Liver (tissue), 9 donors: ENCODE results near the gene ZAP70. TPM values are rescaled to one million over a fixed set of nuclear protein-coding genes. Genes with fewer than 3 reads are reported as not detected.

Experiments
- DNase-seq: peaks from one replicate; pipeline ENCODE4 v3.0.0-alpha.2; 2017; ENCODE audit warnings: low spot score
- H3K27ac ChIP-seq, 2 donors: one replicate each; pipeline ENCODE4 v1.7.0; 2013; ENCODE audit warnings: inconsistent platforms in 2 of 2, low read length in 2 of 2, control low read depth in 1 of 2, low read depth in 1 of 2, mild to moderate bottlenecking in 1 of 2
- H3K27me3 ChIP-seq, 4 donors: one replicate each; pipeline versions ENCODE4 v1.6.1 to v1.7.0; 2013; ENCODE audit warnings: low read length in 3 of 4, inconsistent platforms in 1 of 4, mild to moderate bottlenecking in 1 of 4, moderate library complexity in 1 of 4; ENCODE audit not compliant: control insufficient read depth in 4 of 4, insufficient read depth in 4 of 4
- H3K36me3 ChIP-seq, 4 donors: one replicate each; pipeline versions ENCODE4 v1.6.1 to v1.7.0; 2013; ENCODE audit warnings: low read length in 3 of 4, mild to moderate bottlenecking in 3 of 4, low read depth in 1 of 4, moderate library complexity in 1 of 4; ENCODE audit not compliant: control insufficient read depth in 4 of 4, insufficient read depth in 3 of 4
- H3K4me1 ChIP-seq, 4 donors: one replicate each; pipeline versions ENCODE4 v1.6.1 to v1.7.0; 2013; ENCODE audit warnings: low read length in 3 of 4, mild to moderate bottlenecking in 3 of 4, moderate library complexity in 1 of 4; ENCODE audit not compliant: control insufficient read depth in 4 of 4, insufficient read depth in 4 of 4
- H3K4me3 ChIP-seq, 3 donors: one replicate each; pipeline versions ENCODE4 v1.6.1 to v1.7.0; 2013; ENCODE audit warnings: low read length in 3 of 3, control low read depth in 1 of 3, low read depth in 1 of 3, mild to moderate bottlenecking in 1 of 3
- H3K9ac ChIP-seq, 2 donors: one replicate each; pipeline ENCODE4 v1.7.0; 2013; ENCODE audit warnings: low read length in 2 of 2, mild to moderate bottlenecking in 2 of 2, moderate library complexity in 2 of 2, control low read depth in 1 of 2, low read depth in 1 of 2
- H3K9me3 ChIP-seq, 4 donors: one replicate each; pipeline versions ENCODE4 v1.6.1 to v1.7.0; 2013; ENCODE audit warnings: low read length in 3 of 4; ENCODE audit not compliant: control insufficient read depth in 4 of 4
- ATF3 ChIP-seq: IDR thresholded peaks from 2 replicates; pipeline ENCODE4 v1.6.1; 2016; ENCODE audit warnings: antibody characterized with exemption
- EGR1 ChIP-seq, 2 donors: IDR thresholded peaks; 2 replicates each; pipeline ENCODE4 v1.6.1; 2016 to 2018; ENCODE audit warnings: antibody characterized with exemption in 2 of 2, low read depth in 2 of 2
- FOXA1 ChIP-seq: IDR thresholded peaks from 2 replicates; pipeline ENCODE4 v1.6.1; 2016; ENCODE audit warnings: antibody characterized with exemption
- GABPA ChIP-seq, 2 donors: IDR thresholded peaks in 1 of 2; conservative IDR thresholded peaks in 1 of 2; 2 replicates each; pipeline ENCODE4 v1.6.1; 2016; ENCODE audit warnings: antibody characterized with exemption in 2 of 2, mild to moderate bottlenecking in 1 of 2, moderate library complexity in 1 of 2
- HNF4A ChIP-seq, 2 donors: conservative IDR thresholded peaks; 2 replicates each; pipeline ENCODE4 v1.6.1; 2016; ENCODE audit warnings: antibody characterized with exemption in 2 of 2, mild to moderate bottlenecking in 2 of 2
- HNF4G ChIP-seq: IDR thresholded peaks from 2 replicates; pipeline ENCODE4 v1.6.1; 2016; ENCODE audit warnings: antibody characterized with exemption
- JUND ChIP-seq, 2 donors: IDR thresholded peaks; 2 replicates each; pipeline ENCODE4 v1.6.1; 2016; ENCODE audit warnings: antibody characterized with exemption in 2 of 2
- NR2F2 ChIP-seq: IDR thresholded peaks from 2 replicates; pipeline ENCODE4 v1.6.1; 2016; ENCODE audit warnings: antibody characterized with exemption
- RAD21 ChIP-seq, 2 donors: IDR thresholded peaks; 2 replicates each; pipeline ENCODE4 v1.6.1; 2016; ENCODE audit warnings: antibody characterized with exemption in 2 of 2, mild to moderate bottlenecking in 2 of 2
- REST ChIP-seq: IDR thresholded peaks from 2 replicates; pipeline ENCODE4 v1.6.1; 2016; ENCODE audit warnings: antibody characterized with exemption, mild to moderate bottlenecking
- RXRA ChIP-seq, 2 donors: IDR thresholded peaks; 2 replicates each; pipeline ENCODE4 v1.6.1; 2017 to 2018; ENCODE audit warnings: antibody characterized with exemption in 2 of 2, mild to moderate bottlenecking in 1 of 2
- SP1 ChIP-seq: IDR thresholded peaks from 2 replicates; pipeline ENCODE4 v1.6.1; 2018; ENCODE audit warnings: antibody characterized with exemption, mild to moderate bottlenecking
- TAF1 ChIP-seq: conservative IDR thresholded peaks from 2 replicates; pipeline ENCODE4 v1.6.1; 2016; ENCODE audit warnings: antibody characterized with exemption, mild to moderate bottlenecking
- YY1 ChIP-seq: IDR thresholded peaks from 2 replicates; pipeline ENCODE4 v1.6.1; 2016; ENCODE audit warnings: antibody characterized with exemption, mild to moderate bottlenecking
- ZBTB33 ChIP-seq: IDR thresholded peaks from 2 replicates; pipeline ENCODE4 v1.6.1; 2016; ENCODE audit warnings: antibody characterized with exemption
- WGBS: extraction: QIAGEN DNeasy Blood & Tissue Kit; methylation state at CpG from one replicate; pipeline ENCODE4 v1.1.7; 2013; 5-methylcytosine and 5-hydroxymethylcytosine counted together
- polyA plus RNA-seq, 2 donors: library from polyadenylated mRNA; stranded (reverse) in 1 of 2; unstranded in 1 of 2; fragments of 200-250 nt in 1 of 2; fragments of >200 nt in 1 of 2; fragmentation: Nextera tagmentation in 1 of 2; extraction: Ambion mirVana in 1 of 2; gene quantifications; one replicate each; pipeline versions ENCODE4 v1.2.1 to v1.2.3, GENCODE V29; 2013 to 2015
- total RNA-seq, 2 donors: library from RNA; depleted of rRNA; stranded (reverse); fragments of >200 nt; gene quantifications; one replicate each; pipeline ENCODE4 v1.2.3, GENCODE V29; 2014
- donor health status: healthy.
- donor health status: healthy.
- donor health status: healthy.
- donor health status: healthy.
- donor health status: healthy.

ZAP70 gene
- total and polyA plus RNA-seq, 4 donors, result 1.2 to 4.9 (median 1.4) TPM

GRCh38 chr2:97784953-97785352 lies 71.6 kb downstream of the ZAP70 start:
- DNase-seq, result no peak
- Histone ChIP-seq H3K27me3 (no peaks in the 10 kb centered on the region), H3K4me1 (no peaks in the 10 kb centered on the region), H3K4me3 (no peak overlapping the region), H3K9me3 (no peaks in the 10 kb centered on the region), H3K27ac (no peak overlapping the region), H3K9ac (no peak overlapping the region), H3K36me3 (peaks cover 0 to 2% (median 0%) of the 10 kb centered on the region in 4 donors)
- no peak for TF ChIP-seq ZBTB33
- no peak for TF ChIP-seq REST
- no peak for TF ChIP-seq NR2F2
- TF ChIP-seq HNF4G, result no peak
- TF ChIP-seq TAF1, result no peak
- TF ChIP-seq JUND (IDR thresholded peaks at IDR 0.05), result no peak
- no peak for TF ChIP-seq GABPA (IDR thresholded peaks at IDR 0.05 in 1 of 2, conservative IDR thresholded peaks at IDR 0.05 in 1 of 2)
- no peak for TF ChIP-seq EGR1 (IDR thresholded peaks at IDR 0.05; ENCODE audit: low read depth in 2 of 2)
- TF ChIP-seq ATF3, result no peak

GRCh38 chr2:97785818-97786217 lies 72.4 kb downstream of the ZAP70 start:
- H3K36me3 ChIP-seq, result peaks cover 0 to 4% (median 2%) of the 10 kb centered on the region in 4 donors
- no peak overlapping the region for H3K4me3 ChIP-seq
- H3K27ac ChIP-seq, result no peak overlapping the region
- H3K9me3 ChIP-seq, result no peaks in the 10 kb centered on the region
- H3K27me3 ChIP-seq, result no peaks in the 10 kb centered on the region
- TF ChIP-seq YY1 (no peak), HNF4G (no peak), HNF4A (conservative IDR thresholded peaks at IDR 0.05) (no peak), ATF3 (no peak), SP1 (no peak), RXRA (IDR thresholded peaks at IDR 0.05) (no peak), NR2F2 (no peak), FOXA1 (no peak), RAD21 (IDR thresholded peaks at IDR 0.05) (no peak), GABPA (IDR thresholded peaks at IDR 0.05 in 1 of 2, conservative IDR thresholded peaks at IDR 0.05 in 1 of 2) (no peak), JUND (IDR thresholded peaks at IDR 0.05) (no peak)
- whole genome bisulfite sequencing, result 96% methylated on average over 2 of the region's 2 CpGs
- no peak for DNase-seq
- H3K4me1 ChIP-seq, result no peaks in the 10 kb centered on the region
- H3K9ac ChIP-seq, result no peak overlapping the region
